ENCODE measurements around the gene CAMKMT. TPM values are rescaled to one million over a fixed set of nuclear protein-coding genes. Genes with fewer than 3 reads are reported as not detected.

The CAMKMT gene
- total RNA-seq, 2 experiments from 2014 or later = 12.1 to 14.1 TPM

GRCh38 chr2:44763275-44763782, 401.6 kb downstream of the CAMKMT start:
- Mint-ChIP-seq H3K9me3 (no peaks in the 10 kb centered on the region), H3K4me3 (no peak overlapping the region), H3K27ac (no peak overlapping the region), H3K4me1 (ENCODE audit: low read depth) (no peaks in the 10 kb centered on the region), H3K36me3 (ENCODE audit: low read depth) (no peaks in the 10 kb centered on the region), H3K27me3 (peaks cover 2% of the 10 kb centered on the region)
- intact Hi-C loops (cut with micrococcal nuclease) = no loop called here
- POLR2A ChIA-PET = no interaction called here
- TF ChIP-seq CTCF (IDR thresholded peaks at IDR 0.05) = no peak
- ATAC-seq (no peak), DNase-seq (no peak)
- CTCF ChIA-PET = interaction anchor here (1.0 kb wide), 1 partner anchor 16 kb away, joined by 3 read pairs; no protein-coding TSS in a partner anchor

GRCh38 chr2:44766220-44766619, 404.5 kb downstream of the CAMKMT start:
- no peaks in the 10 kb centered on the region for H3K9me3 Mint-ChIP-seq
- H3K27me3 Mint-ChIP-seq = peaks cover 5% of the 10 kb centered on the region
- CTCF ChIA-PET = no interaction called here
- no peaks in the 10 kb centered on the region for H3K4me1 Mint-ChIP-seq (ENCODE audit: low read depth)
- no peaks in the 10 kb centered on the region for H3K36me3 Mint-ChIP-seq (ENCODE audit: low read depth)
- DNase-seq = no peak
- no peak for TF ChIP-seq CTCF (IDR thresholded peaks at IDR 0.05)
- intact Hi-C loops (cut with micrococcal nuclease) = no loop called here
- ATAC-seq = no peak
- H3K4me3 Mint-ChIP-seq = no peak overlapping the region
- POLR2A ChIA-PET = no interaction called here
- H3K27ac Mint-ChIP-seq = no peak overlapping the region

DNA sequence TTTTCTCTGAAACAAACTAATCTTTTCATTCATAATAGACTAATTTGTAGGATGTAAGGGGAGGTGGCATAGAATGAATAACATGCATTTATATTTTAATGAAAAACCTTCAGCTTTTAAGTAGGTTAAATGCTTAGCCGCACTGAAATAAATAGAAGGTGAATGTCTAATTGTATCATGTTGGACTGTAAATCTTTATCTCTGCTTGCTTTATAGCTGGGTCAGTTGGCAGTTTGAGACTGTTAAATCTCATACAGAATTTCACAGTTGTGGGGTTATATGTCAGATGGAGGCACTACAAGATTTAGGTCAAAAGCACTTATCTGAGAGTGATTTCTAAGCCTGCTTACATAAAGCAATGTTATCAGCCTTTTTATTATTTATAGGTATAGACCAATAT, 405.0 kb downstream of the CAMKMT start:
- no peaks in the 10 kb centered on the region for H3K9me3 Mint-ChIP-seq
- CTCF ChIA-PET = no interaction called here
- peaks cover 5% of the 10 kb centered on the region for H3K27me3 Mint-ChIP-seq
- no peak overlapping the region for H3K27ac Mint-ChIP-seq
- no peak for DNase-seq
- POLR2A ChIA-PET = no interaction called here
- intact Hi-C loops (cut with micrococcal nuclease) = no loop called here
- no peaks in the 10 kb centered on the region for H3K4me1 Mint-ChIP-seq (ENCODE audit: low read depth)
- no peak for TF ChIP-seq CTCF (IDR thresholded peaks at IDR 0.05)
- H3K4me3 Mint-ChIP-seq = no peak overlapping the region
- no peaks in the 10 kb centered on the region for H3K36me3 Mint-ChIP-seq (ENCODE audit: low read depth)
- ATAC-seq = no peak

DNA sequence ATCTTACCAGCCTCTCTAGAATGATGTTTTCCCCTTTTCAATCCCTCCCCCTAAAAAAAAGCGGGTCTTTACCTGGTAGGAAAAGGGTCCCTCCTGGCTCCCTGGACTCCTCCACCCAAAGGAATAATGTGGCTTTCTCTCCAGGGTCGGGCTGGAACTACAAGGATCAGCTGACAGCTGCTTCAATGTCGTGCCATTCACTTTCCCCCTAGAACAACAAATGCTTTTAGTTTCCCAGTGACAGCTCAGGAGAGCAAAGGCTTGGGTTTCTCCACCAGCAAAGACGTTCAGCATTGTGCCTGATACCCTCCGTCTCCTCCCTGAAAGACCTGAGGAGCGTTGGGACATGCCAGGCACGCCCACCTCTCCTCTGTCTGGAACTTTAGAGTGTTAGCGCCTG, 405.9 kb downstream of the CAMKMT start:
- Mint-ChIP-seq H3K9me3 (no peaks in the 10 kb centered on the region), H3K4me1 (ENCODE audit: low read depth) (no peaks in the 10 kb centered on the region), H3K36me3 (ENCODE audit: low read depth) (no peaks in the 10 kb centered on the region), H3K27ac (no peak overlapping the region), H3K4me3 (no peak overlapping the region), H3K27me3 (peaks cover 5% of the 10 kb centered on the region)
- intact Hi-C loops (cut with micrococcal nuclease) = no loop called here
- no peak for TF ChIP-seq CTCF (IDR thresholded peaks at IDR 0.05)
- no peak for DNase-seq
- ATAC-seq = no peak
- ChIA-PET POLR2A (no interaction called here), CTCF (interaction anchor here (0.9 kb wide), 1 partner anchor 12 kb away, joined by 3 read pairs; no protein-coding TSS in a partner anchor)

DNA sequence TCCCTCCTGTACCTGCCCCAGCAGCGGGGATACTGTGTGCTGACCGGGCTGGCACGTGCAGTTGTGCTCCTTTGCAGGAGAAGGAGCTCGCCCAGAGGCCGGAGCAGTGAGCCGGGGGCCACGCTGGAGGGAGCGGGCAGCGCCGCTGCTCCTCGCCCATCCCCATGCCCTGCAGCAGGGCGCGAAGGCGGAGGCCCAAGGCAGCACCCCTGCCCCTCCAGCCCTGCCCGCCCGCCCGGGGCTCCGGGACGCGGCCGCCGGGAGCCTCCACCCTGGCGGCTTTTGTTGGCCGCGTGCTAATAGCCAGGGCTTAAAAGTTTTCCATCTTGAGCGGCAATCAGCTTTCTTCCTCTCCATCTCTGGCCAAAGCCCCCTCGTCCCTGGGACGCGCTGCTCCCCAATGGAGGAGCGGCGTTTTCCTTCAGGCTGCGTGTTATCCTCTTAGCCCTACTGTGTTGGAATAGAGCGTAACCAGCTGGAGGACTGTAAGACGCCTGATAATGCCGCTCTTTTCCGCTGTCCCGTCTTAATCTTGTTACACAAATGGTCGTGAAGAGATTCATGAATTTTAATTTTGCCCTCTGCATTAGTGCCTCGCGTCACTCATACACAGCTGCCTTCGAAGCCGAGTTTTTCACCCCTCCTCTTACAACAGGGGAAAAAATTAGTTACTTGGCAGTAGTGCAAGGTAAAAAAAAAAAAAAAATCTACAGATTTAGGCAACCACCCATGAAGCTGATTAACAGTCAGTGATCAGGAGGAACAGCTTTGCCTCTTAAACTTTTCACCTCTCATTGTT, 406.9 kb downstream of the CAMKMT start:
- no peak overlapping the region for H3K27ac Mint-ChIP-seq
- no peaks in the 10 kb centered on the region for H3K9me3 Mint-ChIP-seq
- ATAC-seq (no peak), DNase-seq (no peak)
- H3K4me1 Mint-ChIP-seq (ENCODE audit: low read depth) = no peaks in the 10 kb centered on the region
- peaks cover 5% of the 10 kb centered on the region for H3K27me3 Mint-ChIP-seq
- ChIA-PET POLR2A (interaction anchor here (0.6 kb wide), 1 partner anchor 403 kb away, joined by 3 read pairs; no protein-coding TSS in a partner anchor), CTCF (interaction anchor here (0.9 kb wide), 1 partner anchor 11 kb away, joined by 3 read pairs; no protein-coding TSS in a partner anchor)
- no peak overlapping the region for H3K4me3 Mint-ChIP-seq
- intact Hi-C loops (cut with micrococcal nuclease) = no loop called here
- H3K36me3 Mint-ChIP-seq (ENCODE audit: low read depth) = no peaks in the 10 kb centered on the region
- TF ChIP-seq CTCF (IDR thresholded peaks at IDR 0.05) = no peak

Measured in activated CD8-positive, alpha-beta T cell treated with anti-CD3 and anti-CD28 coated beads for 36 hours (primary cell).